BE2C (cell line): Measurements from ENCODE around the gene SNORC.

Experiments used
- DNase-seq: peaks from one replicate; pipeline ENCODE4 v3.0.0-alpha.2; 2020
- H3K27me3 ChIP-seq: fragments of 250-450 bp; sonication (Bioruptor Pico); 2 replicates; pipeline ENCODE4 v1.5.1; 2020; ENCODE audit warnings: mild to moderate bottlenecking
- H3K36me3 ChIP-seq: fragments of 250-450 bp; sonication (Bioruptor Pico); 2 replicates; pipeline ENCODE4 v1.5.1; 2020; ENCODE audit warnings: mild to moderate bottlenecking
- H3K4me1 ChIP-seq: fragments of 250-450 bp; sonication (Bioruptor Pico); 2 replicates; pipeline ENCODE4 v1.5.1; 2020
- H3K4me3 ChIP-seq: 2 replicates; pipeline ENCODE4 v1.5.1; 2011; ENCODE audit warnings: low read depth, low read length
- H3K9me3 ChIP-seq: fragments of 250-450 bp; sonication (Bioruptor Pico); 2 replicates; pipeline ENCODE4 v1.5.1; 2020
- CTCF ChIP-seq: IDR thresholded peaks from 2 replicates; pipeline ENCODE4 v1.5.1; 2012; ENCODE audit warnings: mild to moderate bottlenecking, low read depth, low read length

Gene SNORC

GRCh38 chr2:232886632-232887031, 16.6 kb downstream of the SNORC start:
- H3K4me1 ChIP-seq, result no peaks in the 10 kb centered on the region
- no peaks in the 10 kb centered on the region for H3K27me3 ChIP-seq
- no peak for DNase-seq
- H3K9me3 ChIP-seq, result no peaks in the 10 kb centered on the region
- H3K36me3 ChIP-seq, result no peaks in the 10 kb centered on the region
- no peak overlapping the region for H3K4me3 ChIP-seq
- no peak for TF ChIP-seq CTCF

GRCh38 chr2:232887171-232887850, 17.2 kb downstream of the SNORC start:
- no peaks in the 10 kb centered on the region for H3K36me3 ChIP-seq
- no peaks in the 10 kb centered on the region for H3K9me3 ChIP-seq
- no peak for TF ChIP-seq CTCF
- DNase-seq, result no peak
- no peaks in the 10 kb centered on the region for H3K27me3 ChIP-seq
- no peak overlapping the region for H3K4me3 ChIP-seq
- H3K4me1 ChIP-seq, result no peaks in the 10 kb centered on the region

GRCh38 chr2:232888099-232888836, 18.2 kb downstream of the SNORC start:
- DNase-seq, result no peak
- TF ChIP-seq CTCF, result no peak
- Histone ChIP-seq H3K9me3 (no peaks in the 10 kb centered on the region), H3K36me3 (no peaks in the 10 kb centered on the region), H3K4me1 (no peaks in the 10 kb centered on the region), H3K27me3 (no peaks in the 10 kb centered on the region), H3K4me3 (no peak overlapping the region)

GRCh38 chr2:232888839-232889529, 18.9 kb downstream of the SNORC start:
- no peak for TF ChIP-seq CTCF
- H3K4me1 ChIP-seq, result no peaks in the 10 kb centered on the region
- DNase-seq, result no peak
- H3K27me3 ChIP-seq, result no peaks in the 10 kb centered on the region
- no peak overlapping the region for H3K4me3 ChIP-seq
- no peaks in the 10 kb centered on the region for H3K9me3 ChIP-seq
- no peaks in the 10 kb centered on the region for H3K36me3 ChIP-seq

- no peak for TF ChIP-seq CTCF
- Histone ChIP-seq H3K4me3 (no peak overlapping the region), H3K9me3 (no peaks in the 10 kb centered on the region), H3K4me1 (no peaks in the 10 kb centered on the region), H3K27me3 (no peaks in the 10 kb centered on the region), H3K36me3 (no peaks in the 10 kb centered on the region)
- no peak for DNase-seq
Observed at GRCh38 chr2:232889876-232890401, 19.9 kb downstream of the SNORC start.
